ENCODE results near the gene SLC2A5.

SLC2A5 gene

GRCh38 chr1:9085306-9085940 lies 16.0 kb upstream of the SLC2A5 start:
- ChIA-PET POLR2A (ENCODE audit: low non-redundant PET) (interaction anchor here (0.7 kb wide), 1 partner anchor 21 kb away, joined by 3 read pairs; no protein-coding TSS in a partner anchor), CTCF (interaction anchor here (0.6 to 1.3 kb wide), 3 partner anchors 10 to 167 kb away, joined by 3 to 4 read pairs (median 3); no protein-coding TSS in a partner anchor)
- TF ChIP-seq CTCF (conservative IDR thresholded peaks at IDR 0.05; ENCODE audit: low read depth) = no peak
- no peak for DNase-seq (ENCODE audit: low spot score)
- H3K27ac ChIP-seq = peak overlapping the region; percentile 84

- peak overlapping the region; percentile 84 for H3K27ac ChIP-seq
- TF ChIP-seq CTCF (conservative IDR thresholded peaks at IDR 0.05; ENCODE audit: low read depth) = no peak
- POLR2A ChIA-PET (ENCODE audit: low non-redundant PET) = no interaction called here
- CTCF ChIA-PET = interaction anchor here (0.8 kb wide), 1 partner anchor 167 kb away, joined by 3 read pairs; no protein-coding TSS in a partner anchor
- DNase-seq (ENCODE audit: low spot score) = peak; percentile 11
Observed at GRCh38 chr1:9084906-9085305, 15.5 kb upstream of the SLC2A5 start.

- DNase-seq (ENCODE audit: low spot score) = no peak
- H3K27ac ChIP-seq = no peak overlapping the region
- TF ChIP-seq CTCF (conservative IDR thresholded peaks at IDR 0.05; ENCODE audit: low read depth) = no peak
- POLR2A ChIA-PET (ENCODE audit: low non-redundant PET) = no interaction called here
- CTCF ChIA-PET = interaction anchor here (0.6 to 1.0 kb wide), 2 partner anchors 26 to 30 kb away, joined by 3 to 5 read pairs; no protein-coding TSS in a partner anchor
Observed at GRCh38 chr1:9081473-9081872, 12.0 kb upstream of the SLC2A5 start.

GRCh38 chr1:9080705-9081291 lies 11.4 kb upstream of the SLC2A5 start:
- CTCF ChIA-PET = interaction anchor here (0.5 to 1.0 kb wide), 5 partner anchors 25 to 1309 kb away, joined by 3 to 5 read pairs (median 5); no protein-coding TSS in a partner anchor
- POLR2A ChIA-PET (ENCODE audit: low non-redundant PET) = no interaction called here
- H3K27ac ChIP-seq = peak overlapping the region; percentile 80
- no peak for TF ChIP-seq CTCF (conservative IDR thresholded peaks at IDR 0.05; ENCODE audit: low read depth)
- DNase-seq (ENCODE audit: low spot score) = peak; percentile 60

GRCh38 chr1:9079988-9080704 lies 10.7 kb upstream of the SLC2A5 start:
- H3K27ac ChIP-seq = no peak overlapping the region

More at GRCh38 chr1:9079988-9080704, 10.7 kb upstream of the SLC2A5 start:
- no peak for DNase-seq (ENCODE audit: low spot score)
- ChIA-PET CTCF (interaction anchor here (0.5 to 1.0 kb wide), 4 partner anchors 31 to 845 kb away, joined by 3 to 5 read pairs (median 3); no protein-coding TSS in a partner anchor), POLR2A (ENCODE audit: low non-redundant PET) (no interaction called here)
- no peak for TF ChIP-seq CTCF (conservative IDR thresholded peaks at IDR 0.05; ENCODE audit: low read depth)
